HL-60/S4 treated with retinoic acid at 250 ng/mL for 4 days and 3 days (cell line): Measurements from ENCODE around the gene AVL9.
"Not testable (repeated sequence)": the region's sequence is repeated elsewhere in the genome, so short reads cannot be mapped to it uniquely, and the experiment has no call there.

ENCODE experiments used
- in situ Hi-C: fragments of 300-500 bp; cut with MboI; formaldehyde crosslinking; loops from 2 replicates; pipeline ENCODE4 v1.7.0; 2022; ENCODE audit warnings: low sequenced_read_pairs

Gene AVL9

GRCh38 chr7:32494946-32495297, 367 bp upstream of the AVL9 start:
- in situ Hi-C loops, result no loop called here

- in situ Hi-C loops, result no loop called here
These were observed 944 bp downstream of the AVL9 start for GRCh38 chr7:32496052-32496813.

- in situ Hi-C loops, result not testable (repeated sequence)
These were observed 4.5 kb downstream of the AVL9 start for GRCh38 chr7:32499755-32500154.

GRCh38 chr7:32500216-32500615, 4.9 kb downstream of the AVL9 start:
- in situ Hi-C loops, result not testable (repeated sequence)

- in situ Hi-C loops, result no loop called here
These were observed 5.6 kb downstream of the AVL9 start for GRCh38 chr7:32500922-32501341.

GRCh38 chr7:32501522-32501921, 6.2 kb downstream of the AVL9 start:
- in situ Hi-C loops, result no loop called here

GRCh38 chr7:32502728-32503127, 7.4 kb downstream of the AVL9 start:
- in situ Hi-C loops, result no loop called here

GRCh38 chr7:32506266-32507054, 11.2 kb downstream of the AVL9 start:
- in situ Hi-C loops, result no loop called here

- in situ Hi-C loops, result no loop called here
These were observed 12.1 kb downstream of the AVL9 start for GRCh38 chr7:32507414-32507813.

GRCh38 chr7:32511791-32512190, 16.5 kb downstream of the AVL9 start:
- in situ Hi-C loops, result no loop called here

- in situ Hi-C loops, result no loop called here
These were observed 17.9 kb downstream of the AVL9 start for GRCh38 chr7:32513210-32513609.

GRCh38 chr7:32515890-32516550, 20.7 kb downstream of the AVL9 start:
- in situ Hi-C loops, result no loop called here

GRCh38 chr7:32516551-32517100, 21.3 kb downstream of the AVL9 start:
- in situ Hi-C loops, result no loop called here

- in situ Hi-C loops, result no loop called here
These were observed 23.3 kb downstream of the AVL9 start for GRCh38 chr7:32518534-32519140.

GRCh38 chr7:32519763-32520162, 24.5 kb downstream of the AVL9 start:
- in situ Hi-C loops, result no loop called here

- in situ Hi-C loops, result no loop called here
These were observed 27.6 kb downstream of the AVL9 start for GRCh38 chr7:32522746-32523530.

- in situ Hi-C loops, result no loop called here
These were observed 29.3 kb downstream of the AVL9 start for GRCh38 chr7:32524631-32525030.

- in situ Hi-C loops, result no loop called here
These were observed 30.6 kb downstream of the AVL9 start for GRCh38 chr7:32525839-32526238.

GRCh38 chr7:32531402-32531801, 36.1 kb downstream of the AVL9 start:
- in situ Hi-C loops, result no loop called here

- in situ Hi-C loops, result no loop called here
These were observed 36.8 kb downstream of the AVL9 start for GRCh38 chr7:32532086-32532485.
